Sigmoid colon (tissue), 7 donors: Measurements from ENCODE around the gene SMYD4. TPM values are rescaled to one million over a fixed set of nuclear protein-coding genes. Genes with fewer than 3 reads are reported as not detected.

ENCODE experiments used
- DNase-seq: peaks from one replicate; pipeline ENCODE4 v3.0.0-alpha.2; 2019
- H3K27ac ChIP-seq, 4 donors: fragments of 200-600 bp; sonication (generic); one replicate each; pipeline ENCODE4 v1.5.1; 2016 to 2019; ENCODE audit warnings: mild to moderate bottlenecking in 1 of 4
- H3K27me3 ChIP-seq, 3 donors: fragments of 200-600 bp; sonication (generic); one replicate each; pipeline ENCODE4 v1.5.1; 2019; ENCODE audit warnings: mild to moderate bottlenecking in 1 of 3
- H3K36me3 ChIP-seq, 4 donors: fragments of 200-600 bp; sonication (generic); one replicate each; pipeline ENCODE4 v1.5.1; 2016 to 2019
- H3K4me1 ChIP-seq, 4 donors: fragments of 200-600 bp; sonication (generic); one replicate each; pipeline ENCODE4 v1.5.1; 2017 to 2019
- H3K4me3 ChIP-seq, 4 donors: fragments of 200-600 bp; sonication (generic); one replicate each; pipeline ENCODE4 v1.5.1; 2017 to 2019; ENCODE audit warnings: mild to moderate bottlenecking in 2 of 4, moderate library complexity in 1 of 4
- H3K9me3 ChIP-seq, 4 donors: fragments of 200-600 bp in 3 of 4; sonication (generic) in 3 of 4; one replicate each; pipeline versions ENCODE4 v1.5.1 to v1.6.1; 2013 to 2019
- CTCF ChIP-seq, 4 experiments: fragments of 450-650 bp in 3 of 4; fragments of 200-600 bp in 1 of 4; IDR thresholded peaks; one replicate each; pipeline ENCODE4 v1.5.1; 2016 to 2019; ENCODE audit warnings: antibody characterized with exemption in 4 of 4, mild to moderate bottlenecking in 3 of 4, moderate library complexity in 2 of 4
- EP300 ChIP-seq, 4 donors: sonication (generic); formaldehyde crosslinking; IDR thresholded peaks; one replicate each; pipeline ENCODE4 v1.6.1; 2017; ENCODE audit warnings: antibody characterized with exemption in 4 of 4
- POLR2A ChIP-seq, 2 donors: fragments of 450-650 bp; IDR thresholded peaks; one replicate each; pipeline ENCODE4 v1.6.1; 2016; ENCODE audit warnings: antibody characterized with exemption in 2 of 2, mild to moderate bottlenecking in 2 of 2, moderate library complexity in 2 of 2
- POLR2AphosphoS5 ChIP-seq, 4 donors: sonication (generic); formaldehyde crosslinking; IDR thresholded peaks; one replicate each; pipeline ENCODE4 v1.6.1; 2017; ENCODE audit warnings: antibody characterized with exemption in 4 of 4
- WGBS, 2 donors: extraction: QIAGEN DNeasy Blood & Tissue Kit; methylation state at CpG; one replicate each; pipeline ENCODE4 v1.1.7; 2013; 5-methylcytosine and 5-hydroxymethylcytosine counted together
- intact Hi-C: fragments of 100-400 bp; cut with DNase I; formaldehyde crosslinking; loops from one replicate; pipeline ENCODE4 v1.15.1; 2023
- polyA plus RNA-seq, 3 donors: library from polyadenylated mRNA; stranded (reverse); fragments of 200-250 nt; gene quantifications; one replicate each; pipeline ENCODE4 v1.2.3, GENCODE V29; 2013
- total RNA-seq, 4 donors: library from RNA; depleted of rRNA; stranded (reverse); fragments of >200 nt; gene quantifications; one replicate each; pipeline ENCODE4 v1.1.0, GENCODE V29; 2016
- donor health status: healthy with polysubstance abuse.
- donor health status: Bipolar disorder and iron deficiency.
- donor health status: healthy.

The SMYD4 gene
- total and polyA plus RNA-seq, 7 donors, result 2.4 to 19.1 (median 14.3) TPM

- Histone ChIP-seq H3K27ac (no peak overlapping the region), H3K27me3 (no peaks in the 10 kb centered on the region), H3K9me3 (no peaks in the 10 kb centered on the region), H3K36me3 (peaks cover 0 to 24% (median 12%) of the 10 kb centered on the region in 4 donors), H3K4me1 (no peaks in the 10 kb centered on the region), H3K4me3 (no peak overlapping the region)
- DNase-seq, result no peak
- no peak for TF ChIP-seq POLR2AphosphoS5 (IDR thresholded peaks at IDR 0.05)
- TF ChIP-seq EP300 (IDR thresholded peaks at IDR 0.05), result no peak
- no peak for TF ChIP-seq CTCF (IDR thresholded peaks at IDR 0.05)
- no peak for TF ChIP-seq POLR2A (IDR thresholded peaks at IDR 0.05)
- WGBS, 2 donors, result 94 to 96% methylated on average over 4 of the region's 4 CpGs
- intact Hi-C loops, result no loop called here
Measured at GRCh38 chr17:1839516-1839915, 9.8 kb upstream of the SMYD4 start.

- DNase-seq, result no peak
- Histone ChIP-seq H3K27me3 (no peaks in the 10 kb centered on the region), H3K36me3 (peaks cover 0 to 9% (median 0%) of the 10 kb centered on the region in 4 donors), H3K4me1 (peaks cover 0 to 18% (median 11%) of the 10 kb centered on the region in 4 donors), H3K4me3 (no peak overlapping the region), H3K9me3 (no peaks in the 10 kb centered on the region), H3K27ac (no peak overlapping the region)
- WGBS, 2 donors, result 82 to 85% methylated on average over 12 of the region's 12 CpGs
- TF ChIP-seq POLR2A (IDR thresholded peaks at IDR 0.05), result no peak
- no peak for TF ChIP-seq POLR2AphosphoS5 (IDR thresholded peaks at IDR 0.05)
- TF ChIP-seq CTCF (IDR thresholded peaks at IDR 0.05), result no peak
- no peak for TF ChIP-seq EP300 (IDR thresholded peaks at IDR 0.05)
- intact Hi-C loops, result no loop called here
Measured at GRCh38 chr17:1834380-1835149, 4.9 kb upstream of the SMYD4 start.

GRCh38 chr17:1830288-1830687 lies 586 bp upstream of the SMYD4 start:
- Histone ChIP-seq H3K27me3 (no peaks in the 10 kb centered on the region), H3K4me1 (peaks cover 0 to 30% (median 20%) of the 10 kb centered on the region in 4 donors), H3K27ac (peak overlapping the region; percentile 87 to 93 (median 91)), H3K36me3 (peaks cover 0 to 31% (median 0%) of the 10 kb centered on the region in 4 donors), H3K9me3 (no peaks in the 10 kb centered on the region), H3K4me3 (peak overlapping the region; percentile 68 to 97 (median 88))
- intact Hi-C loops, result no loop called here
- TF ChIP-seq EP300 (IDR thresholded peaks at IDR 0.05) (no peak), POLR2AphosphoS5 (IDR thresholded peaks at IDR 0.05) (no peak), POLR2A (IDR thresholded peaks at IDR 0.05) (no peak), CTCF (IDR thresholded peaks at IDR 0.05) (no peak)
- WGBS, 2 donors, result 0% methylated on average over 11 of the region's 11 CpGs
- DNase-seq, result no peak

GRCh38 chr17:1829216-1829591 lies 498 bp downstream of the SMYD4 start:
- Histone ChIP-seq H3K27ac (peak overlapping the region; percentile 87 to 93 (median 91)), H3K4me3 (peak overlapping the region; percentile 68 to 97 (median 88)), H3K9me3 (no peaks in the 10 kb centered on the region), H3K36me3 (peaks cover 0 to 39% (median 2%) of the 10 kb centered on the region in 4 donors), H3K4me1 (peaks cover 0 to 30% (median 20%) of the 10 kb centered on the region in 4 donors), H3K27me3 (no peaks in the 10 kb centered on the region)
- DNase-seq, result peak; percentile 69
- intact Hi-C loops, result loop anchor here (1.0 to 5.0 kb wide), 2 partner anchors 47 to 105 kb away; partner anchors contain the start of gene WDR81
- TF ChIP-seq CTCF (IDR thresholded peaks at IDR 0.05) (no peak), POLR2AphosphoS5 (IDR thresholded peaks at IDR 0.05) (no peak), POLR2A (IDR thresholded peaks at IDR 0.05) (no peak), EP300 (IDR thresholded peaks at IDR 0.05) (no peak)
- 1 to 2% methylated on average over 13 of the region's 13 CpGs for WGBS, 2 donors
